Psoas muscle (tissue), 8 donors: ENCODE data around the gene CLTA. TPM values are rescaled to one million over a fixed set of nuclear protein-coding genes. Genes with fewer than 3 reads are reported as not detected.

Source experiments
- ATAC-seq, 4 donors: fragments of 200-7000 bp; cut with Tn5 transposase; one replicate each; pipeline ENCODE4 v1.9.1; 2020; ENCODE audit warnings: moderate library complexity in 3 of 4, mild to moderate bottlenecking in 2 of 4
- DNase-seq, 2 donors: peaks; one replicate each; pipeline ENCODE4 v3.0.0-alpha.2; 2020
- H3K27ac ChIP-seq: fragments of 200-600 bp; one replicate; pipeline ENCODE4 v1.8.0; 2022
- H3K27me3 ChIP-seq, 3 donors: fragments of 200-600 bp in 1 of 3; one replicate each; pipeline versions ENCODE4 v1.6.1 to v1.8.0; 2013 to 2022; ENCODE audit warnings: low read length in 2 of 3, mild to moderate bottlenecking in 2 of 3, moderate library complexity in 1 of 3; ENCODE audit not compliant: insufficient read depth in 3 of 3
- H3K36me3 ChIP-seq, 2 donors: fragments of 200-600 bp in 1 of 2; one replicate each; pipeline versions ENCODE4 v1.6.1 to v1.8.0; 2013 to 2022; ENCODE audit warnings: low read depth in 1 of 2, mild to moderate bottlenecking in 1 of 2, moderate library complexity in 1 of 2; ENCODE audit not compliant: insufficient read depth in 1 of 2
- H3K4me1 ChIP-seq: fragments of 200-600 bp; one replicate; pipeline ENCODE4 v1.8.0; 2022
- H3K4me3 ChIP-seq: fragments of 200-600 bp; one replicate; pipeline ENCODE4 v1.8.0; 2022; ENCODE audit warnings: mild to moderate bottlenecking
- H3K9me3 ChIP-seq: fragments of 200-600 bp; one replicate; pipeline ENCODE4 v1.8.0; 2022
- CTCF ChIP-seq: fragments of 200-600 bp; IDR thresholded peaks from one replicate; pipeline ENCODE4 v1.8.0; 2022; ENCODE audit warnings: antibody characterized with exemption
- WGBS, 3 donors: extraction: QIAGEN DNeasy Blood & Tissue Kit; methylation state at CpG; one replicate each; pipeline versions ENCODE4 v1.1.6 to v1.1.7; 2013; 5-methylcytosine and 5-hydroxymethylcytosine counted together
- intact Hi-C, 2 donors: fragments of 100-400 bp; cut with DNase I; formaldehyde crosslinking; loops; one replicate each; pipeline versions ENCODE4 v1.11.0 to v1.14.2; 2022
- polyA plus RNA-seq, 3 donors: library from polyadenylated mRNA; stranded (reverse); fragments of 200-250 nt; gene quantifications; one replicate each; pipeline ENCODE4 v1.2.3, GENCODE V29; 2013
- total RNA-seq, 4 donors: library from RNA; stranded (reverse); fragmentation: NEBNext Ultra II Directional in 2 of 4; extraction: Animal tissue kit (Norgen Biotek cat#: 25700) in 2 of 4; gene quantifications; one replicate each; pipeline versions ENCODE4 v1.2.1 to v1.2.4, GENCODE V29; 2021 to 2023
- donor health status: healthy with polysubstance abuse.
- donor health status: DM: no; HTN: no; CAD: no; lungs with moderate emphysema.
- donor health status: Bipolar disorder and iron deficiency.
- donor health status: healthy.
- donor health status: DM: yes; HTN: yes; CAD: no.
- donor health status: DM: no; HTN: no; CAD: no.
- donor health status: DM: no; HTN: no; CAD: no.
- donor health status: DM: yes; HTN: yes; CAD: no.

The CLTA gene
- total and polyA plus RNA-seq, 7 donors: 52.1 to 125 (median 58.3) TPM

DNA sequence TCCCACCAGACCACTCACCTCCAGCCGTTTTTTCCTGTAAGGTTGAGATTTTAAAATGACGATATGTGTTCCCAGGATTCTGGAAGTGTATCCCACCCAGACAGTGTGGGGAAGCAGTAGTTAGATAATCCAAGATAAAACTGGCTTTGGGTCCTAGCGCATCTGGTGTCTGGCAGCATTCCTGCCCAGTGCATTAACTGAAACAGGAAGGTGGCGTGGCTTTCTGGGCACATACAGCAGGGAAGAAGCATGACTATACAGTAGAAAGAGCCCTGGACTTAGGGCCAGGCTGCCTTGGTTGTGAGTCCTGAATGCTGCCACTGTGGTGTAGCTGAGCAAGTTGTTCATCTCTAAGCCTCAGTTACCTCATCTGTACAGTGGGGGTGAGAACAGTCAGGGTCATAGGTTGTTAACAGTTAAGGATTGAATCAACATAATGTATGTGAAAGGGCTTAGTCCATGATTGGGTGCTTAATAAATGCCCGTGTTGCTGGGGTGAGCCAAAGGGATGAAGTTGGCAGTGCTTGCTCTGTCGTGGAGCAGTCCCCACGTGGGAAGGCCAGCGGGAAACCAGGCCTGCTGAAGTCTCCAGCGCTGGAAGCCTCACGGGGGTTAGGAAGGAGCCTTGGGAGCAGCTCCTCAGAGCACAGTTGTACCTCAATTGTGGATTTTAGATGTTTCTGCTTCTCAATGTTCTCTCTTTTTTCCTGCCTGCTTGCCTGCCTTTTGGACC, 18.0 kb downstream of the CLTA start:
- ATAC-seq (no peak), DNase-seq (no peak)
- no peaks in the 10 kb centered on the region for H3K9me3 ChIP-seq
- peaks cover 43% of the 10 kb centered on the region for H3K4me1 ChIP-seq
- H3K27ac ChIP-seq: peak overlapping the region; percentile 65
- no peak for TF ChIP-seq CTCF
- WGBS, 3 donors: 40 to 69% (median 43%) methylated on average over 10 of the region's 10 CpGs
- H3K4me3 ChIP-seq: no peak overlapping the region
- peaks cover 13 to 86% of the 10 kb centered on the region in 2 donors for H3K36me3 ChIP-seq
- intact Hi-C loops: no loop called here
- no peaks in the 10 kb centered on the region for H3K27me3 ChIP-seq

DNA sequence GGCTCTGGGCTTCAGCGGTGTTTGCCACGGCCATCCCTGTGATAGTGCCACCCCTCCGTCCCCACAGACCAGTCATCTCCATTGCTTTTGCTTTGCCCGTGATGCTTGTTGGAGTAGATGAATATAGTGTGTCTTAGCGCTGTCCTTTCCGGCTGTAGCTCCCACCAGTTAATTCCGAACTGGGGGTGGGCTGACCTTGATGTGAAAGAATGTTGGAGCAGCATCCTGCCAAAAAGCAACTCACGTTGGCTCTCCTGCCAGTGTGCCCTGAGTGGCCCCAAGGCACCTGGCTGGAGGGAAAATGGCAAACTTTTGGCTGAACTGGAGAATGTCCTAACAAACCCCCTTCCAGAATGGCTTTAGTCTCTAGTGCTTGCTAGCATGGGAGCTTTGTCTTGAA, 20.0 kb downstream of the CLTA start:
- no peak overlapping the region for H3K27ac ChIP-seq
- no peak for ATAC-seq
- intact Hi-C loops: no loop called here
- peaks cover 8 to 65% of the 10 kb centered on the region in 2 donors for H3K36me3 ChIP-seq
- H3K27me3 ChIP-seq: no peaks in the 10 kb centered on the region
- peaks cover 55% of the 10 kb centered on the region for H3K4me1 ChIP-seq
- H3K4me3 ChIP-seq: no peak overlapping the region
- no peaks in the 10 kb centered on the region for H3K9me3 ChIP-seq
- no peak for DNase-seq
- no peak for TF ChIP-seq CTCF
- WGBS, 3 donors: 48 to 64% (median 51%) methylated on average over 8 of the region's 8 CpGs

GRCh38 chr9:36211510-36211909, 20.8 kb downstream of the CLTA start:
- H3K27me3 ChIP-seq: no peaks in the 10 kb centered on the region
- intact Hi-C loops: no loop called here
- H3K4me1 ChIP-seq: peaks cover 59% of the 10 kb centered on the region
- no peak overlapping the region for H3K4me3 ChIP-seq
- no peak for TF ChIP-seq CTCF
- WGBS, 3 donors: 70 to 76% (median 73%) methylated on average over 7 of the region's 7 CpGs
- ATAC-seq (no peak), DNase-seq (no peak)
- H3K9me3 ChIP-seq: no peaks in the 10 kb centered on the region
- peak overlapping the region; percentile 26 for H3K27ac ChIP-seq
- H3K36me3 ChIP-seq: peaks cover 5 to 60% of the 10 kb centered on the region in 2 donors

DNA sequence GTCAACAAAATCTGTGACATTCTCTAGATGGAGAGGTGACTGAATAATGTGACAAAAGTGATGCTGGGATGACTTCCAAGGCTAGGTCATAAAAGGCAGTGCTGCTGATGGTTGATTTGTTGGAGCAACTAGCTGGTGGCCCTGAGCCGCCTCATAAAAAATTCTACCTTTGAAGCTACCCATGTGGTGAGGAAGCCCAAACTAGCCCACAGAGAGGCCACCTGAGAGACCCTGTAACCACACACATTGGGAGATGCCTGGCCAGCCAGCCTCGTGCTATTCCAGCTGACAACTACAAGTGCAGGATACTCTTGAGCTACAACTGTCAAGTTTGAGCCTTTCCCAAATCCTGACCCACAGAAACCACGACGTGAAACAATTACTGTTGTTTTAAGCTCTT, 22.7 kb downstream of the CLTA start:
- 87 to 90% (median 87%) methylated on average over 4 of the region's 4 CpGs for WGBS, 3 donors
- no peak overlapping the region for H3K4me3 ChIP-seq
- no peak for TF ChIP-seq CTCF
- ATAC-seq (no peak), DNase-seq (no peak)
- intact Hi-C loops: no loop called here
- no peaks in the 10 kb centered on the region for H3K9me3 ChIP-seq
- H3K36me3 ChIP-seq: peaks cover 5 to 66% of the 10 kb centered on the region in 2 donors
- peaks cover 41% of the 10 kb centered on the region for H3K4me1 ChIP-seq
- H3K27me3 ChIP-seq: no peaks in the 10 kb centered on the region
- H3K27ac ChIP-seq: no peak overlapping the region

DNA sequence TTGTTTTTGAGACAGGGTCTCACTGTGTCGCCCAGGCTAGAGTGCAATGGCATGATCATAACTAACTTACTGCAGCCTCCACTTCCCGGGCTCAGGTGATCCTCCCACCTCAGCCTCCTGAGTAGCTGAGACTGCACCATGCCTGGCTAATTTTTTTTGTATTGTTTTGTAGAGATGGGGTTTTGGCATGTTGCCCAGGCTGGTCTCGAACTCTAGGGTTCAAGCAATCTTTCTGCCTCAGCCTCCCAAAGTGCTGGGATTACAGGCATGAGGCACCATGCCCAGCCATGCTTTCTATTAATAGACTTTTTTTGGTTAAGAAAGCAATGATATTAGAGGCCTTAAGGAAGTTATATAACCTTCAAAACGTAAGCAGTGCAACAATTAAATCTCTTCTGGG, 23.3 kb downstream of the CLTA start:
- peaks cover 5 to 66% of the 10 kb centered on the region in 2 donors for H3K36me3 ChIP-seq

More for the DNA sequence above, 23.3 kb downstream of the CLTA start:
- ATAC-seq: no peak
- H3K9me3 ChIP-seq: no peaks in the 10 kb centered on the region
- WGBS, 3 donors: 58 to 67% (median 60%) methylated on average over 4 of the region's 4 CpGs
- TF ChIP-seq CTCF: no peak
- no peak for DNase-seq
- no peak overlapping the region for H3K27ac ChIP-seq
- intact Hi-C loops: no loop called here
- peaks cover 35% of the 10 kb centered on the region for H3K4me1 ChIP-seq
- H3K27me3 ChIP-seq: no peaks in the 10 kb centered on the region
- no peak overlapping the region for H3K4me3 ChIP-seq
